ENCODE measurements around the gene JAGN1. TPM values are rescaled to one million over a fixed set of nuclear protein-coding genes. Genes with fewer than 3 reads are reported as not detected.

JAGN1 gene
- total and polyA plus RNA-seq, 2 donors (not counting 1 experiment from before 2014, with no cell fraction given) = 20.3 to 25.7 TPM

DNA sequence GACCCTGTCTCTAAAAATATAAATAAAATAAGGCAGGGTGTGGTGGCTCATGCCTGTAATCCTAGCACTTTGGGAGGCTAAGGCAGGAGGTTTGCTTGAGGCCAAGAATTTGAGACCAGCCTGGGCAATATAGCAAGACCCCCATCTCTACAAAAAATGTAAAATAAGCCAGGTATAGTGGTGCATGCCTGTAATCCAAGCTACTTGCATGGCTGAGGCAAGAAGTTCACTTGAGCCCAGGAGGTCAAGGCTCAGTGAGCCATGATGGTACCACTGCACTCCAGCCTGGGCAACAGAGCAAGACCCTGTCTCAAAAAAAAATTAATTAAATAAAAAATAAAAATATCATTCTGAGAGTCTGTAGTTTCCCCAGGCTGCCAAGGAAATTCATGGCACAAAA is 4.1 kb upstream of the JAGN1 start:
- Histone ChIP-seq H3K9me3 (ENCODE audit: control extremely low read depth in 1 of 3, control insufficient read depth in 2 of 3, insufficient read depth in 1 of 3, low read length in 2 of 3) (no peaks in the 10 kb centered on the region), H4K20me1 (ENCODE audit: control insufficient read depth, insufficient read depth, low read length, poor library complexity, severe bottlenecking) (no peaks in the 10 kb centered on the region), H3K27ac (ENCODE audit: low read length in 2 of 2) (no peak overlapping the region), H3K9ac (ENCODE audit: low read length) (no peak overlapping the region), H2AFZ (ENCODE audit: insufficient read depth, low read depth, low read length, poor library complexity, severe bottlenecking) (no peak overlapping the region), H3K27me3 (replicated peaks in 1 of 4; ENCODE audit: control extremely low read depth in 1 of 4, control insufficient read depth in 3 of 4, insufficient read depth in 4 of 4, low read length in 3 of 4) (no peaks in the 10 kb centered on the region), H3K4me1 (ENCODE audit: control insufficient read depth in 2 of 2, insufficient read depth in 2 of 2, low read length in 2 of 2) (peaks cover 6 to 9% of the 10 kb centered on the region in 2 donors), H3K79me2 (ENCODE audit: control insufficient read depth, insufficient read depth, low read length) (peaks cover 10% of the 10 kb centered on the region), H3K36me3 (replicated peaks in 1 of 2; ENCODE audit: control extremely low read depth in 1 of 2, control insufficient read depth in 1 of 2, extremely low read depth in 1 of 2, insufficient read depth in 2 of 2, low read length in 1 of 2) (no peaks in the 10 kb centered on the region), H3K4me2 (replicated peaks; ENCODE audit: low read depth, low read length, poor library complexity, severe bottlenecking) (no peak overlapping the region), H3K4me3 (ENCODE audit: control extremely low read depth in 1 of 5, extremely low read depth in 1 of 5, insufficient read depth in 1 of 5, low read depth in 2 of 5, low read length in 4 of 5) (no peak overlapping the region)
- DNase-seq (no peak), ATAC-seq (ENCODE audit: low read depth) (no peak)
- TF ChIP-seq, protein P1, sequence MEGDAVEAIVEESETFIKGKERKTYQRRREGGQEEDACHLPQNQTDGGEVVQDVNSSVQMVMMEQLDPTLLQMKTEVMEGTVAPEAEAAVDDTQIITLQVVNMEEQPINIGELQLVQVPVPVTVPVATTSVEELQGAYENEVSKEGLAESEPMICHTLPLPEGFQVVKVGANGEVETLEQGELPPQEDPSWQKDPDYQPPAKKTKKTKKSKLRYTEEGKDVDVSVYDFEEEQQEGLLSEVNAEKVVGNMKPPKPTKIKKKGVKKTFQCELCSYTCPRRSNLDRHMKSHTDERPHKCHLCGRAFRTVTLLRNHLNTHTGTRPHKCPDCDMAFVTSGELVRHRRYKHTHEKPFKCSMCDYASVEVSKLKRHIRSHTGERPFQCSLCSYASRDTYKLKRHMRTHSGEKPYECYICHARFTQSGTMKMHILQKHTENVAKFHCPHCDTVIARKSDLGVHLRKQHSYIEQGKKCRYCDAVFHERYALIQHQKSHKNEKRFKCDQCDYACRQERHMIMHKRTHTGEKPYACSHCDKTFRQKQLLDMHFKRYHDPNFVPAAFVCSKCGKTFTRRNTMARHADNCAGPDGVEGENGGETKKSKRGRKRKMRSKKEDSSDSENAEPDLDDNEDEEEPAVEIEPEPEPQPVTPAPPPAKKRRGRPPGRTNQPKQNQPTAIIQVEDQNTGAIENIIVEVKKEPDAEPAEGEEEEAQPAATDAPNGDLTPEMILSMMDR (IDR thresholded peaks at IDR 0.05) = no peak
- TF ChIP-seq EZH2 (IDR thresholded peaks at IDR 0.05; ENCODE audit: borderline replicate concordance, insufficient read depth, low read depth, low read length, poor library complexity, severe bottlenecking) = no peak
- Mint-ChIP-seq H3K4me3 (no peak overlapping the region), H3K27ac (no peak overlapping the region), H3K4me1 (peaks cover 12% of the 10 kb centered on the region), H3K9me3 (ENCODE audit: insufficient read depth) (no peaks in the 10 kb centered on the region), H3K27me3 (no peaks in the 10 kb centered on the region)
- intact Hi-C loops (cut with micrococcal nuclease) = no loop called here
- ChIA-PET CTCF (no interaction called here), POLR2A (interaction anchor here (0.6 kb wide), 1 partner anchor 47 kb away, joined by 3 read pairs; the partner anchor contains the start of gene CRELD1)

- intact Hi-C loops (cut with micrococcal nuclease) = no loop called here
- no peak overlapping the region for H3K4me2 ChIP-seq (replicated peaks; ENCODE audit: low read depth, low read length, poor library complexity, severe bottlenecking)
- 94% methylated on average over 4 of the region's 5 CpGs for WGBS (ENCODE audit: insufficient coverage)
- TF ChIP-seq EZH2 (IDR thresholded peaks at IDR 0.05; ENCODE audit: borderline replicate concordance, insufficient read depth, low read depth, low read length, poor library complexity, severe bottlenecking) = no peak
- TF ChIP-seq, protein P1 (IDR thresholded peaks at IDR 0.05) = no peak
- H3K79me2 ChIP-seq (ENCODE audit: control insufficient read depth, insufficient read depth, low read length) = peaks cover 21% of the 10 kb centered on the region
- no peak overlapping the region for H3K4me3 Mint-ChIP-seq
- no peak overlapping the region for H3K9ac ChIP-seq (ENCODE audit: low read length)
- H3K27me3 Mint-ChIP-seq = no peaks in the 10 kb centered on the region
- ChIA-PET CTCF (no interaction called here), POLR2A (no interaction called here)
- H3K4me1 ChIP-seq (ENCODE audit: control insufficient read depth in 2 of 2, insufficient read depth in 2 of 2, low read length in 2 of 2) = peaks cover 12 to 16% of the 10 kb centered on the region in 2 donors
- no peak for DNase-seq
- ATAC-seq (ENCODE audit: low read depth) = no peak
- H3K27me3 ChIP-seq (replicated peaks in 1 of 4; ENCODE audit: control extremely low read depth in 1 of 4, control insufficient read depth in 3 of 4, insufficient read depth in 4 of 4, low read length in 3 of 4) = no peaks in the 10 kb centered on the region
- H3K27ac ChIP-seq (ENCODE audit: low read length in 2 of 2) = no peak overlapping the region
- no peaks in the 10 kb centered on the region for H3K9me3 Mint-ChIP-seq (ENCODE audit: insufficient read depth)
- no peak overlapping the region for H2AFZ ChIP-seq (ENCODE audit: insufficient read depth, low read depth, low read length, poor library complexity, severe bottlenecking)
- no peaks in the 10 kb centered on the region for H4K20me1 ChIP-seq (ENCODE audit: control insufficient read depth, insufficient read depth, low read length, poor library complexity, severe bottlenecking)
- H3K4me1 Mint-ChIP-seq = peaks cover 18% of the 10 kb centered on the region
- H3K27ac Mint-ChIP-seq = no peak overlapping the region
- peaks cover 0 to 3% of the 10 kb centered on the region in 2 experiments for H3K36me3 ChIP-seq (replicated peaks in 1 of 2; ENCODE audit: control extremely low read depth in 1 of 2, control insufficient read depth in 1 of 2, extremely low read depth in 1 of 2, insufficient read depth in 2 of 2, low read length in 1 of 2)
- no peaks in the 10 kb centered on the region for H3K9me3 ChIP-seq (ENCODE audit: control extremely low read depth in 1 of 3, control insufficient read depth in 2 of 3, insufficient read depth in 1 of 3, low read length in 2 of 3)
- H3K4me3 ChIP-seq (ENCODE audit: control extremely low read depth in 1 of 5, extremely low read depth in 1 of 5, insufficient read depth in 1 of 5, low read depth in 2 of 5, low read length in 4 of 5) = no peak overlapping the region
Measured at GRCh38 chr3:9887480-9887879, 2.9 kb upstream of the JAGN1 start.

All from B cell (primary cell).